Measurements from ENCODE around the gene NRBF2. TPM values are rescaled to one million over a fixed set of nuclear protein-coding genes. Genes with fewer than 3 reads are reported as not detected.

Gene NRBF2
- total RNA-seq: 35.2 and 52.4 TPM in 2 replicates

DNA sequence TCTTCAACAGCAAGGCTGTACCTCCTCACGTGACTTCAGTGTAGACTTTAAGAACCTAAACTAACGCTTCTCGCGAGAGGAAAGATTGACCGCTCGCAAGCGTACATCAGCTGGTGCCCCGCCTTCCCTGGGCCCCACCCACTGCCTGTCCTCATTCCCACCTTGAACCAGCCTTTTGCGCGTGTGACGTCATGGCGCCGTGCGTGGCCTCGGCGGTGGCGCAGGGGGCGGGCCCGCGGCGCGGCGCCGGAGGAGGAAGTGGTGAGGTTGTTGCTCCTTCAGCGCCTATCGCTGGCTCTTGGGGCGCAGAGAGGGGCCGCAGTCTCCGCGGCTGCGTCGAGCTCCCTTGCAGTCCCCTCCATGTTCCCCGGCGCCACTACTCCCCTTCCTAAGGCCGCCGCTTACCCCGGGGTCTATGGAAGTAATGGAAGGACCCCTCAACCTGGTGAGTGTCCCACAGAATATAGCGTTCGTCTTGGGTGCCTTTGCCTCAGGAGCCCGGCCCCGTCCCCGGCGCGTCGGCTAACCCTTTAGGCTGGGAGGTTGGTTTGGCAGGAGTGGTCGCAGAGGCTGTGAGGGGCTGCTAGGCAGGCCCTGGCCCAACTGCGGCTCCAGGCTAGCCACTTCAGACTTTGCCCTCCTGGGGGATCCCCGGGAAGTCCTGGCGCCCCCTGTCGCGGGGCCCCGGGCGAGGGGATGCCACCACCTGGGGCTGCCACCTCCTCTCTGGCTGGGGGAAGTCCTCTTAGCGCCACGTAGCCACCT, at the start of gene NRBF2:
NRBF2 (plus strand) TSS at position 273 of the 765 bp plus-strand sequence; CDS start at position 416, 143 bp downstream.

